SK-N-SH (cell line): Measurements from ENCODE around the gene LANCL2. TPM values are rescaled to one million over a fixed set of nuclear protein-coding genes. Genes with fewer than 3 reads are reported as not detected.

ENCODE experiments used
- CTCF ChIA-PET: fragments of 300-600, 350-600 bp; formaldehyde crosslinking; extraction: SDS; loops from one replicate; lab custom pipeline; 2021; lab: Yijun Ruan, JAX
- POLR2A ChIA-PET: fragments of 350-600 bp; sonication (Branson Sonifier 250); formaldehyde crosslinking; extraction: SDS; loops from one replicate; lab custom pipeline; 2020; ENCODE audit warnings: antibody characterized with exemption, inconsistent platforms; lab: Yijun Ruan, JAX
- DNase-seq: peaks from one replicate; pipeline ENCODE4 v3.0.0; 2012
- H2AFZ ChIP-seq: fragments of 200-600 bp; sonication (generic); 2 replicates; pipeline ENCODE4 v1.8.1; 2016; ENCODE audit warnings: antibody characterized with exemption, mild to moderate bottlenecking, low read depth
- H3F3A ChIP-seq: fragments of 200-600 bp; sonication (generic); replicated peaks from 2 replicates; pipeline ENCODE3; 2016; ENCODE audit warnings: antibody characterized with exemption, mild to moderate bottlenecking; ENCODE audit not compliant: insufficient read depth
- H3K27ac ChIP-seq, 2 experiments: fragments of 200-500 bp in 1 of 2; fragments of 200-600 bp in 1 of 2; sonication (Bioruptor generic) in 1 of 2; sonication (generic), shearing (Covaris generic) in 1 of 2; 2 replicates each; pipeline versions ENCODE4 v1.5.1 to v1.6.1; 2014 to 2016; ENCODE audit warnings: low read depth in 2 of 2, inconsistent platforms in 1 of 2, low read length in 1 of 2, mild to moderate bottlenecking in 1 of 2, mixed read lengths in 1 of 2
- H3K27me3 ChIP-seq: fragments of 200-600 bp; sonication (generic), shearing (Covaris generic); 2 replicates; pipeline ENCODE4 v1.6.1; 2016; ENCODE audit warnings: mixed run types; ENCODE audit not compliant: insufficient read depth
- H3K36me3 ChIP-seq, 2 experiments: fragments of 200-500 bp in 1 of 2; fragments of 200-600 bp in 1 of 2; sonication (Bioruptor generic) in 1 of 2; sonication (generic) in 1 of 2; replicated peaks in 1 of 2; 2 replicates each; pipeline versions ENCODE3 to v1.5.1; 2014 to 2016; ENCODE audit warnings: low read length in 1 of 2, mild to moderate bottlenecking in 1 of 2; ENCODE audit not compliant: insufficient read depth in 2 of 2, control insufficient read depth in 1 of 2
- H3K4me1 ChIP-seq, 2 experiments: fragments of 200-500 bp in 1 of 2; fragments of 200-600 bp in 1 of 2; sonication (Bioruptor generic) in 1 of 2; sonication (generic), shearing (Covaris generic) in 1 of 2; 2 replicates each; pipeline versions ENCODE4 v1.5.1 to v1.6.1; 2014 to 2016; ENCODE audit warnings: low read depth in 1 of 2, low read length in 1 of 2, mixed run types in 1 of 2; ENCODE audit not compliant: insufficient read depth in 2 of 2, control insufficient read depth in 1 of 2
- H3K4me2 ChIP-seq: fragments of 200-600 bp; sonication (generic), shearing (Covaris generic); 2 replicates; pipeline ENCODE4 v1.6.1; 2017; ENCODE audit warnings: mixed run types
- H3K4me3 ChIP-seq, 2 experiments: fragments of 200-500 bp in 1 of 2; fragments of 200-600 bp in 1 of 2; sonication (Bioruptor generic) in 1 of 2; sonication (generic), shearing (Covaris generic) in 1 of 2; 2 replicates each; pipeline versions ENCODE4 v1.5.1 to v1.8.1; 2014 to 2016; ENCODE audit warnings: low read depth in 2 of 2, inconsistent platforms in 1 of 2, low read length in 1 of 2, mild to moderate bottlenecking in 1 of 2, mixed read lengths in 1 of 2, moderate library complexity in 1 of 2
- H3K79me2 ChIP-seq: fragments of 200-600 bp; sonication (generic); 2 replicates; pipeline ENCODE4 v1.8.1; 2017; ENCODE audit warnings: mild to moderate bottlenecking; ENCODE audit not compliant: insufficient read depth
- H3K9ac ChIP-seq: fragments of 200-600 bp; sonication (generic); 2 replicates; pipeline ENCODE4 v1.6.1; 2017; ENCODE audit warnings: mixed run types
- H3K9me2 ChIP-seq: fragments of 200-600 bp; sonication (generic); 2 replicates; pipeline ENCODE4 v1.6.1; 2017; ENCODE audit warnings: mixed run types
- H3K9me3 ChIP-seq: fragments of 200-600 bp; sonication (generic); 2 replicates; pipeline ENCODE4 v1.6.1; 2017; ENCODE audit warnings: mixed run types, mild to moderate bottlenecking, moderate library complexity
- H4K20me1 ChIP-seq: fragments of 200-600 bp; sonication (generic); 2 replicates; pipeline ENCODE4 v1.6.1; 2017; ENCODE audit warnings: mild to moderate bottlenecking, mixed run types; ENCODE audit not compliant: insufficient read depth
- CHD2 ChIP-seq: fragments of 150-350 bp; IDR thresholded peaks from 2 replicates; pipeline ENCODE4 v1.6.1; 2018; ENCODE audit warnings: low read length; ENCODE audit not compliant: partially characterized antibody
- ELF1 ChIP-seq: IDR thresholded peaks from 2 replicates; pipeline ENCODE4 v1.4.0; 2012
- EP300 ChIP-seq, 2 experiments: IDR thresholded peaks; 2 replicates each; pipeline versions ENCODE4 v1.4.0 to v1.6.1; 2012; ENCODE audit warnings: borderline replicate concordance in 1 of 2, low read depth in 1 of 2, low read length in 1 of 2
- FOSL2 ChIP-seq: IDR thresholded peaks from 2 replicates; pipeline ENCODE4 v1.4.0; 2012; ENCODE audit warnings: low read depth, mild to moderate bottlenecking, moderate library complexity, borderline replicate concordance
- FOXM1 ChIP-seq: IDR thresholded peaks from 2 replicates; pipeline ENCODE4 v1.4.0; 2012; ENCODE audit warnings: low read depth, mild to moderate bottlenecking
- JUND ChIP-seq: IDR thresholded peaks from 2 replicates; pipeline ENCODE4 v1.4.0; 2012
- MEF2A ChIP-seq: IDR thresholded peaks from 2 replicates; pipeline ENCODE4 v1.4.0; 2012; ENCODE audit warnings: low read depth, borderline replicate concordance
- MXI1 ChIP-seq: IDR thresholded peaks from 2 replicates; pipeline ENCODE4 v1.6.1; 2012; ENCODE audit warnings: mild to moderate bottlenecking, low read depth, low read length, improper control_type of control experiment
- NFIC ChIP-seq: IDR thresholded peaks from 2 replicates; pipeline ENCODE4 v1.4.0; 2012; ENCODE audit warnings: borderline replicate concordance
- NRF1 ChIP-seq: IDR thresholded peaks from 2 replicates; pipeline ENCODE4 v1.6.1; 2012; ENCODE audit warnings: low read depth, mild to moderate bottlenecking, low read length
- POLR2AphosphoS5 ChIP-seq: IDR thresholded peaks from 2 replicates; pipeline ENCODE4 v1.6.1; 2012; ENCODE audit warnings: low read depth, low read length
- RAD21 ChIP-seq: IDR thresholded peaks from 2 replicates; pipeline ENCODE4 v1.6.1; 2012; ENCODE audit warnings: mild to moderate bottlenecking, low read length
- RCOR1 ChIP-seq: fragments of 150-350 bp; IDR thresholded peaks from 2 replicates; pipeline ENCODE4 v1.6.1; 2017; ENCODE audit warnings: antibody characterized with exemption, low read length
- RXRA ChIP-seq: IDR thresholded peaks from 2 replicates; pipeline ENCODE4 v1.4.0; 2012; ENCODE audit warnings: low read depth, mild to moderate bottlenecking, borderline replicate concordance
- SIN3A ChIP-seq: IDR thresholded peaks from 2 replicates; pipeline ENCODE4 v1.6.1; 2012; ENCODE audit warnings: low read depth, mild to moderate bottlenecking, low read length, moderate library complexity, borderline replicate concordance
- TCF12 ChIP-seq: IDR thresholded peaks from 2 replicates; pipeline ENCODE4 v1.4.0; 2012
- TEAD4 ChIP-seq: IDR thresholded peaks from 2 replicates; pipeline ENCODE4 v1.4.0; 2012; ENCODE audit warnings: mild to moderate bottlenecking, borderline replicate concordance; ENCODE audit not compliant: insufficient read depth
- YY1 ChIP-seq: IDR thresholded peaks from 2 replicates; pipeline ENCODE4 v1.4.0; 2012; ENCODE audit warnings: low read depth, mild to moderate bottlenecking
- WGBS: methylation state at CpG from one replicate; pipeline ENCODE4 v1.1.6; 2017; ENCODE audit warnings: low lambda C conversion rate; 5-methylcytosine and 5-hydroxymethylcytosine counted together
- polyA plus RNA-seq, 3 experiments: library from polyadenylated mRNA; depleted of rRNA; stranded (reverse); fragments of >200 nt; gene quantifications; 2 replicates each; pipeline ENCODE4 v1.2.3, GENCODE V29; 2012
- TF ChIP-seq, protein P1 (sequence below): IDR thresholded peaks from 2 replicates; pipeline ENCODE4; 2012
- TF ChIP-seq, protein P2 (sequence below): IDR thresholded peaks from 2 replicates; pipeline ENCODE4 v1.4.0; 2012; ENCODE audit warnings: low read depth, borderline replicate concordance
- TF ChIP-seq, protein P3 (sequence below): IDR thresholded peaks from 2 replicates; pipeline ENCODE4 v1.6.1; 2012; ENCODE audit warnings: mild to moderate bottlenecking, low read depth, low read length, moderate library complexity
- TF ChIP-seq, protein P4 (sequence below): IDR thresholded peaks from 2 replicates; pipeline ENCODE4 v1.4.0; 2012; ENCODE audit warnings: low read depth, borderline replicate concordance
- TF ChIP-seq, protein P5 (sequence below): IDR thresholded peaks from 2 replicates; pipeline ENCODE4 v1.4.0; 2012; ENCODE audit warnings: low read depth

Gene LANCL2
- polyA plus RNA-seq, 1 of the 3 experiments (the other 2 are of a cell fraction): 36.7 TPM

DNA sequence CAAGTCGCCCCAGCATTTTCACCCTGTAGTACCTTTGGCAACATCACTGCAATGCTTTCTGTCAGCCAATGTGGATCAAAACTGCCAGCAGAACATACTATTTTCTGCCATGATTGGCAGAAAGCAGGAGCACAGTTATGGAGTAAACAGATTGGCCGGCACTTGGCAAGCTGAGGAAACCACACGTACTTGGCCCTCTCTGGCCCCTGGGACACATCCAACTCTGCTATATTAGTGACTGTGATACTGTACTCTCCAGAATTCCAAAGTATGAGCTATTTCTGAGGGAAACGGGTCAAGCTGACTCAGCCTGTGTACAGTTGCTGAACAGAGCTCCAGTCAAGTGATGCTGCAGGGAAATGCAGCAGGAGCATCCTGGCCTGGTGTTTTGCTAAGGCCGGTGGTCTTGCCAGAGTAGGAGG, 39.8 kb upstream of the LANCL2 start:
- peaks cover 12 to 25% of the 10 kb centered on the region in 2 experiments for H3K4me1 ChIP-seq
- TF ChIP-seq MXI1 (no peak), RAD21 (no peak), FOXM1 (peak; percentile 69; the same call in 1 of the 2 replicates), TEAD4 (peak; percentile 92), EP300 (IDR thresholded peaks at IDR 0.05; ENCODE audit: borderline replicate concordance in 1 of 2, low read depth in 1 of 2, low read length in 1 of 2) (peak in 1 of 2 experiments; percentile 92; a peak in 3 of 4 replicates), POLR2AphosphoS5 (peak; percentile 74; the same call in 1 of the 2 replicates), RXRA (peak; percentile 89; the same call in 1 of the 2 replicates), YY1 (peak; percentile 57; the same call in 1 of the 2 replicates), NFIC (peak; percentile 99), CHD2 (no peak), SIN3A (peak; percentile 72; the same call in 1 of the 2 replicates), TCF12 (peak; percentile 93), MEF2A (peak; percentile 94), JUND (peak; percentile 91), FOSL2 (peak; percentile 96), NRF1 (no peak), ELF1 (peak; percentile 40; the same call in 1 of the 2 replicates), RCOR1 (no peak)
- TF ChIP-seq, protein P1, sequence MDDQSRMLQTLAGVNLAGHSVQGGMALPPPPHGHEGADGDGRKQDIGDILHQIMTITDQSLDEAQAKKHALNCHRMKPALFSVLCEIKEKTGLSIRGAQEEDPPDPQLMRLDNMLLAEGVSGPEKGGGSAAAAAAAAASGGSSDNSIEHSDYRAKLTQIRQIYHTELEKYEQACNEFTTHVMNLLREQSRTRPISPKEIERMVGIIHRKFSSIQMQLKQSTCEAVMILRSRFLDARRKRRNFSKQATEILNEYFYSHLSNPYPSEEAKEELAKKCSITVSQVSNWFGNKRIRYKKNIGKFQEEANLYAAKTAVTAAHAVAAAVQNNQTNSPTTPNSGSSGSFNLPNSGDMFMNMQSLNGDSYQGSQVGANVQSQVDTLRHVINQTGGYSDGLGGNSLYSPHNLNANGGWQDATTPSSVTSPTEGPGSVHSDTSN: peak; percentile 96
- TF ChIP-seq, protein P2, sequence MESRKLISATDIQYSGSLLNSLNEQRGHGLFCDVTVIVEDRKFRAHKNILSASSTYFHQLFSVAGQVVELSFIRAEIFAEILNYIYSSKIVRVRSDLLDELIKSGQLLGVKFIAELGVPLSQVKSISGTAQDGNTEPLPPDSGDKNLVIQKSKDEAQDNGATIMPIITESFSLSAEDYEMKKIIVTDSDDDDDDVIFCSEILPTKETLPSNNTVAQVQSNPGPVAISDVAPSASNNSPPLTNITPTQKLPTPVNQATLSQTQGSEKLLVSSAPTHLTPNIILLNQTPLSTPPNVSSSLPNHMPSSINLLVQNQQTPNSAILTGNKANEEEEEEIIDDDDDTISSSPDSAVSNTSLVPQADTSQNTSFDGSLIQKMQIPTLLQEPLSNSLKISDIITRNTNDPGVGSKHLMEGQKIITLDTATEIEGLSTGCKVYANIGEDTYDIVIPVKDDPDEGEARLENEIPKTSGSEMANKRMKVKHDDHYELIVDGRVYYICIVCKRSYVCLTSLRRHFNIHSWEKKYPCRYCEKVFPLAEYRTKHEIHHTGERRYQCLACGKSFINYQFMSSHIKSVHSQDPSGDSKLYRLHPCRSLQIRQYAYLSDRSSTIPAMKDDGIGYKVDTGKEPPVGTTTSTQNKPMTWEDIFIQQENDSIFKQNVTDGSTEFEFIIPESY: peak; percentile 78; the same call in 1 of the 2 replicates
- TF ChIP-seq, protein P3, sequence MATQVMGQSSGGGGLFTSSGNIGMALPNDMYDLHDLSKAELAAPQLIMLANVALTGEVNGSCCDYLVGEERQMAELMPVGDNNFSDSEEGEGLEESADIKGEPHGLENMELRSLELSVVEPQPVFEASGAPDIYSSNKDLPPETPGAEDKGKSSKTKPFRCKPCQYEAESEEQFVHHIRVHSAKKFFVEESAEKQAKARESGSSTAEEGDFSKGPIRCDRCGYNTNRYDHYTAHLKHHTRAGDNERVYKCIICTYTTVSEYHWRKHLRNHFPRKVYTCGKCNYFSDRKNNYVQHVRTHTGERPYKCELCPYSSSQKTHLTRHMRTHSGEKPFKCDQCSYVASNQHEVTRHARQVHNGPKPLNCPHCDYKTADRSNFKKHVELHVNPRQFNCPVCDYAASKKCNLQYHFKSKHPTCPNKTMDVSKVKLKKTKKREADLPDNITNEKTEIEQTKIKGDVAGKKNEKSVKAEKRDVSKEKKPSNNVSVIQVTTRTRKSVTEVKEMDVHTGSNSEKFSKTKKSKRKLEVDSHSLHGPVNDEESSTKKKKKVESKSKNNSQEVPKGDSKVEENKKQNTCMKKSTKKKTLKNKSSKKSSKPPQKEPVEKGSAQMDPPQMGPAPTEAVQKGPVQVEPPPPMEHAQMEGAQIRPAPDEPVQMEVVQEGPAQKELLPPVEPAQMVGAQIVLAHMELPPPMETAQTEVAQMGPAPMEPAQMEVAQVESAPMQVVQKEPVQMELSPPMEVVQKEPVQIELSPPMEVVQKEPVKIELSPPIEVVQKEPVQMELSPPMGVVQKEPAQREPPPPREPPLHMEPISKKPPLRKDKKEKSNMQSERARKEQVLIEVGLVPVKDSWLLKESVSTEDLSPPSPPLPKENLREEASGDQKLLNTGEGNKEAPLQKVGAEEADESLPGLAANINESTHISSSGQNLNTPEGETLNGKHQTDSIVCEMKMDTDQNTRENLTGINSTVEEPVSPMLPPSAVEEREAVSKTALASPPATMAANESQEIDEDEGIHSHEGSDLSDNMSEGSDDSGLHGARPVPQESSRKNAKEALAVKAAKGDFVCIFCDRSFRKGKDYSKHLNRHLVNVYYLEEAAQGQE: no peak; the same call in 1 of the 2 replicates
- TF ChIP-seq, protein P4, sequence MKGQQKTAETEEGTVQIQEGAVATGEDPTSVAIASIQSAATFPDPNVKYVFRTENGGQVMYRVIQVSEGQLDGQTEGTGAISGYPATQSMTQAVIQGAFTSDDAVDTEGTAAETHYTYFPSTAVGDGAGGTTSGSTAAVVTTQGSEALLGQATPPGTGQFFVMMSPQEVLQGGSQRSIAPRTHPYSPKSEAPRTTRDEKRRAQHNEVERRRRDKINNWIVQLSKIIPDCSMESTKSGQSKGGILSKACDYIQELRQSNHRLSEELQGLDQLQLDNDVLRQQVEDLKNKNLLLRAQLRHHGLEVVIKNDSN: 0 out of 2 replicates have a peak, but pooled peaks have one; percentile 28
- TF ChIP-seq, protein P5, sequence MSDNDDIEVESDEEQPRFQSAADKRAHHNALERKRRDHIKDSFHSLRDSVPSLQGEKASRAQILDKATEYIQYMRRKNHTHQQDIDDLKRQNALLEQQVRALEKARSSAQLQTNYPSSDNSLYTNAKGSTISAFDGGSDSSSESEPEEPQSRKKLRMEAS: peak; percentile 85
- H3K9me3 ChIP-seq: no peaks in the 10 kb centered on the region
- no peak overlapping the region for H3K9ac ChIP-seq
- ChIA-PET CTCF (interaction anchor here (1.1 to 2.0 kb wide), 2 partner anchors 45 to 70 kb away, joined by 3 to 5 read pairs; no protein-coding TSS in a partner anchor), POLR2A (interaction anchor here (0.6 kb wide), 1 partner anchor 12 kb away, joined by 4 read pairs; no protein-coding TSS in a partner anchor)
- H3K27ac ChIP-seq: peak overlapping the region; percentile 50 to 53; a peak in 3 of 4 replicates
- no peaks in the 10 kb centered on the region for H3K27me3 ChIP-seq
- DNase-seq: no peak
- no peaks in the 10 kb centered on the region for H3K9me2 ChIP-seq
- peak overlapping the region; percentile 53 for H3K4me2 ChIP-seq
- no peaks in the 10 kb centered on the region for H3K79me2 ChIP-seq
- 22% methylated on average over 5 of the region's 5 CpGs for WGBS
- H3K4me3 ChIP-seq: no peak overlapping the region
- H3F3A ChIP-seq: peaks cover 15% of the 10 kb centered on the region
- H4K20me1 ChIP-seq: no peaks in the 10 kb centered on the region
- H3K36me3 ChIP-seq: no peaks in the 10 kb centered on the region
- peak overlapping the region; percentile 49; the same call in 1 of the 2 replicates for H2AFZ ChIP-seq
